IMR-90 (cell line): Measurements from ENCODE around the gene DUSP12. TPM values are rescaled to one million over a fixed set of nuclear protein-coding genes. Genes with fewer than 3 reads are reported as not detected.

Experiments used
- ATAC-seq: fragments of 200-7000 bp; cut with Tn5 transposase; 2 replicates; pipeline ENCODE4 v1.9.1; 2020; ENCODE audit warnings: low read depth, mild to moderate bottlenecking, moderate library complexity
- BruUV-seq: library from RNA; stranded (reverse); fragments of 400-500 nt; replicated peaks from 2 replicates; lab custom pipeline; 2021; lab: Mats Ljungman, UMichigan
- CTCF ChIA-PET: fragments of 300-600 bp; formaldehyde crosslinking; extraction: SDS; loops from one replicate; lab custom pipeline; 2021; ENCODE audit warnings: antibody characterized with exemption; lab: Yijun Ruan, JAX
- POLR2A ChIA-PET: fragments of 300-600 bp; sonication (Branson Sonifier 250); formaldehyde crosslinking; loops from one replicate; lab custom pipeline; 2022; ENCODE audit warnings: antibody characterized with exemption; ENCODE audit not compliant: unreplicated experiment; lab: Charles Lee
- DNase-seq: peaks from one replicate; pipeline ENCODE4 v3.0.0; 2013
- H2AFZ ChIP-seq: replicated peaks from 2 replicates; pipeline ENCODE3; 2013; ENCODE audit warnings: low read length, mild to moderate bottlenecking; ENCODE audit not compliant: poor library complexity
- H2AK5ac ChIP-seq: 2 replicates; pipeline ENCODE4 v1.6.1; 2013; ENCODE audit warnings: low read depth, low read length, inconsistent platforms
- H2AK9ac ChIP-seq: replicated peaks from 2 replicates; pipeline ENCODE3; 2013; ENCODE audit warnings: mild to moderate bottlenecking, low read depth, low read length, moderate library complexity; ENCODE audit not compliant: poor library complexity
- H2BK120ac ChIP-seq: 2 replicates; pipeline ENCODE4 v1.6.1; 2013; ENCODE audit warnings: low read depth, low read length, inconsistent platforms
- H2BK15ac ChIP-seq: 3 replicates; pipeline ENCODE4 v1.6.1; 2013; ENCODE audit warnings: low read depth, low read length, inconsistent platforms
- H2BK20ac ChIP-seq: 2 replicates; pipeline ENCODE4 v1.6.1; 2013; ENCODE audit warnings: low read depth, mild to moderate bottlenecking, inconsistent platforms, low read length, moderate library complexity
- H2BK5ac ChIP-seq: 2 replicates; pipeline ENCODE4 v1.6.1; 2013; ENCODE audit warnings: mild to moderate bottlenecking, low read depth, low read length, inconsistent platforms; ENCODE audit not compliant: poor library complexity, severe bottlenecking
- H3K14ac ChIP-seq: replicated peaks from 2 replicates; pipeline ENCODE4 v1.6.1; 2013; ENCODE audit warnings: low read depth, low read length, inconsistent platforms
- H3K18ac ChIP-seq: 2 replicates; pipeline ENCODE4 v1.6.1; 2013; ENCODE audit warnings: low read depth, low read length, control low read depth
- H3K23ac ChIP-seq: 2 replicates; pipeline ENCODE4 v1.6.1; 2013; ENCODE audit warnings: low read depth, low read length, inconsistent platforms
- H3K27ac ChIP-seq: 2 replicates; pipeline ENCODE4 v1.5.1; 2013; ENCODE audit warnings: mild to moderate bottlenecking, control low read depth, low read length; ENCODE audit not compliant: insufficient read depth
- H3K27me3 ChIP-seq: 2 replicates; pipeline ENCODE4 v1.6.1; 2013; ENCODE audit warnings: low read length; ENCODE audit not compliant: control insufficient read depth, insufficient read depth
- H3K36me3 ChIP-seq: 2 replicates; pipeline ENCODE4 v1.6.1; 2013; ENCODE audit warnings: low read length, mixed read lengths; ENCODE audit not compliant: control insufficient read depth, insufficient read depth
- H3K4ac ChIP-seq: 2 replicates; pipeline ENCODE4 v1.6.1; 2013; ENCODE audit warnings: low read depth, low read length, inconsistent platforms
- H3K4me1 ChIP-seq: 2 replicates; pipeline ENCODE4 v1.6.1; 2013; ENCODE audit warnings: low read length, mixed read lengths; ENCODE audit not compliant: control insufficient read depth, insufficient read depth
- H3K4me2 ChIP-seq: 2 replicates; pipeline ENCODE4 v1.6.1; 2013; ENCODE audit warnings: low read depth, mild to moderate bottlenecking, control low read depth, low read length, moderate library complexity
- H3K4me3 ChIP-seq: 2 replicates; pipeline ENCODE4 v1.5.1; 2013; ENCODE audit warnings: low read depth, mild to moderate bottlenecking, control low read depth, low read length, moderate library complexity; ENCODE audit not compliant: insufficient read depth
- H3K56ac ChIP-seq: 2 replicates; pipeline ENCODE4 v1.6.1; 2013; ENCODE audit warnings: low read length, inconsistent platforms; ENCODE audit not compliant: insufficient read depth; ENCODE audit errors: extremely low read depth
- H3K79me1 ChIP-seq, 2 experiments: 2 replicates each; pipeline ENCODE4 v1.6.1; 2013; ENCODE audit warnings: low read length in 2 of 2, inconsistent platforms in 1 of 2, low read depth in 1 of 2
- H3K9ac ChIP-seq: 2 replicates; pipeline ENCODE4 v1.6.1; 2013; ENCODE audit warnings: low read depth, low read length, control low read depth
- H3K9me1 ChIP-seq: 2 replicates; pipeline ENCODE4 v1.6.1; 2013; ENCODE audit warnings: low read length, inconsistent platforms; ENCODE audit not compliant: insufficient read depth
- H3K9me3 ChIP-seq: 2 replicates; pipeline ENCODE4 v1.6.1; 2013; ENCODE audit warnings: low read length; ENCODE audit not compliant: control insufficient read depth, insufficient read depth
- H4K20me1 ChIP-seq: 2 replicates; pipeline ENCODE4 v1.6.1; 2013; ENCODE audit warnings: low read length, inconsistent platforms; ENCODE audit not compliant: insufficient read depth
- H4K5ac ChIP-seq: 2 replicates; pipeline ENCODE4 v1.6.1; 2013; ENCODE audit warnings: mild to moderate bottlenecking, low read depth, low read length, control low read depth
- H4K8ac ChIP-seq, 2 experiments: 2 replicates each; pipeline ENCODE4 v1.6.1; 2013; ENCODE audit warnings: low read depth in 2 of 2, low read length in 2 of 2, control low read depth in 1 of 2, inconsistent platforms in 1 of 2
- H4K91ac ChIP-seq: 2 replicates; pipeline ENCODE4 v1.6.1; 2013; ENCODE audit warnings: low read depth, low read length, inconsistent platforms; ENCODE audit not compliant: insufficient read depth
- CEBPB ChIP-seq: IDR thresholded peaks from 2 replicates; pipeline ENCODE4 v1.6.1; 2012; ENCODE audit warnings: low read depth, low read length, improper control_type of control experiment
- ELK1 ChIP-seq: fragments of 150-350 bp; IDR thresholded peaks from 2 replicates; pipeline ENCODE4 v1.6.1; 2016; ENCODE audit warnings: low read depth, mild to moderate bottlenecking, low read length, moderate library complexity, borderline replicate concordance
- whole genome bisulfite sequencing, 2 experiments: methylation state at CpG; one replicate each; pipeline versions ENCODE4 v1.1.5 to v1.1.7; 2013; ENCODE audit warnings: missing lambda C conversion rate in 2 of 2; ENCODE audit not compliant: insufficient read length in 1 of 2; ENCODE audit errors: extremely low coverage in 2 of 2; 5-methylcytosine and 5-hydroxymethylcytosine counted together
- dilution Hi-C: fragments of 300-500 bp; cut with HindIII; formaldehyde crosslinking; loops from one replicate; pipeline ENCODE4 v1.14.3; 2018; ENCODE audit warnings: low sequenced_read_pairs; ENCODE audit not compliant: unreplicated experiment
- in situ Hi-C: fragments of 300-500 bp; cut with MboI; formaldehyde crosslinking; loops from 3 replicates; pipeline ENCODE4 v1.14.3; 2019; ENCODE audit warnings: low sequenced_read_pairs, inconsistent platforms, mixed read lengths
- intact Hi-C: fragments of 100-400 bp; cut with micrococcal nuclease; formaldehyde crosslinking; loops from 2 replicates; pipeline ENCODE4 v1.10.0; 2022
- polyA plus RNA-seq, 3 experiments: library from polyadenylated mRNA; depleted of rRNA; stranded (reverse); fragments of >200 nt; gene quantifications; 2 replicates each; pipeline ENCODE4 v1.2.3, GENCODE V29; 2012; ENCODE audit warnings: low replicate concordance in 1 of 3
- total RNA-seq: library from RNA; depleted of rRNA; stranded (reverse); fragments of >200 nt; gene quantifications from 2 replicates; pipeline ENCODE4 v1.2.3, GENCODE V29; 2012

Gene DUSP12
- total and polyA plus RNA-seq, 2 of the 4 experiments (the other 2 are of a cell fraction) = 31.5 to 35.6 TPM

GRCh38 chr1:161710560-161710959 lies 39.0 kb upstream of the DUSP12 start:
- no peaks in the 10 kb centered on the region for H3K79me1 ChIP-seq
- dilution Hi-C loops = no loop called here
- no peaks in the 10 kb centered on the region for H3K27me3 ChIP-seq
- no peak for DNase-seq
- no peak overlapping the region for H4K5ac ChIP-seq
- no peak overlapping the region for H3K9ac ChIP-seq
- no peak for ATAC-seq
- H4K8ac ChIP-seq = no peak overlapping the region
- no peak overlapping the region for H2BK120ac ChIP-seq
- ChIA-PET CTCF (interaction anchor here (1.2 kb wide), 1 partner anchor 9 kb away, joined by 3 read pairs; no protein-coding TSS in a partner anchor), POLR2A (no interaction called here)
- H3K4me3 ChIP-seq = no peak overlapping the region
- H3K18ac ChIP-seq = no peak overlapping the region
- TF ChIP-seq ELK1 (no peak), CEBPB (peak; percentile 43)
- peaks cover 10% of the 10 kb centered on the region for H3K4me1 ChIP-seq
- H3K4ac ChIP-seq = no peak overlapping the region
- no peaks in the 10 kb centered on the region for H3K9me3 ChIP-seq
- H3K27ac ChIP-seq = no peak overlapping the region
- no peak overlapping the region for H3K23ac ChIP-seq
- no TSS peak for BruUV-seq
- no peak overlapping the region for H2BK15ac ChIP-seq
- peak overlapping the region; percentile 73 for H2AK9ac ChIP-seq
- in situ Hi-C loops = no loop called here
- intact Hi-C loops = no loop called here
- 50% methylated on average over 1 of the region's 4 CpGs; no CpG with 5 or more reads in 1 of the 2 experiments for WGBS, 2 experiments
- no peak overlapping the region for H2BK5ac ChIP-seq
- no peak overlapping the region for H3K14ac ChIP-seq
- no peak overlapping the region for H2BK20ac ChIP-seq
- no peak overlapping the region for H2AK5ac ChIP-seq
- no peak overlapping the region for H3K4me2 ChIP-seq
- peaks cover 4% of the 10 kb centered on the region; the same call in 1 of the 2 replicates for H4K20me1 ChIP-seq
- peak overlapping the region; percentile 26 for H2AFZ ChIP-seq
- no peaks in the 10 kb centered on the region for H3K36me3 ChIP-seq
- H4K91ac ChIP-seq = no peak overlapping the region
- H3K56ac ChIP-seq = no peak overlapping the region
- peaks cover 6% of the 10 kb centered on the region; the same call in 1 of the 2 replicates for H3K9me1 ChIP-seq
